HG03571 (cell line): ENCODE data around the gene MED8.
"Not testable (repeated sequence)": the region's sequence is repeated elsewhere in the genome, so short reads cannot be mapped to it uniquely, and the experiment has no call there.

Source experiments
- ATAC-seq: cut with Tn5 transposase; IDR thresholded peaks from one replicate; pipeline ENCODE4 v1.9.1; 2021; ENCODE audit not compliant: unreplicated experiment

Gene MED8

DNA sequence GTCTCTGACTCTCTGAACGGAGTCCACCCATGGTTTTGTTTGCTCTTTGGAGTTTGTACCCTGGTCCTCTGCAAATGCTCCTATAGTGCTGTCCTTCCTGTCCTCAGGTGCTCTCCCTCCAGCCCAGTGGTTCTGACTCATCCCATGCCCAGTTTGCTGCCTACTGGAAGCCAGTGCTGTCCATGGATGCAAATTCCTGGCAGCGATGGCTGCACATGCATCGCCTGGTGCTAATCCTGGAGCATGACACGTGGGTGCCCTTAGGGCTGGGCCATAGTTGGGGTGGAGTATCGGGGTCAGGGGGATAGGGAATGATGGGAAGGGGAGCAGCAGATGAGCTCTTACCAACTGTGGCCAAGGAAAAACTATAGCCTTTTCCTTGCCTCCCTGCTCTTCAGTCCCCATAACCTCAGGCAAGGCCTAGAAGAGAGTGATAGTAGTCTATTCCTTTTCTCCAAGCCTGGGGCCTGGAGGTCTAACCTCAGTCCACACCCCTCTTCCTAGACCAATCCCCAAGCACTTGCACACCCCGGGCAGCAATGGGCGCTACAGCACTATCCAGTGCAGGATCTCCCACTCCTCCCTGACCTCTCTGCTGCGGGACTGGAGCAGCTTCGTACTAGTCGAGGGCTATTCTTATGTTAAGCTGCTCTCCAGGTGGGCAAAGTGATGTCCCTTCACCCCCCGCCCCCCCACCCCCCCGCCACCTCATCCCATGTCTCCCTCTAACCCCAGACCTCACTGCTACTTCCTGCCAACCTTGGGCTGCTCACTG, 32.6 kb upstream of the MED8 start:
- ATAC-seq = no peak

DNA sequence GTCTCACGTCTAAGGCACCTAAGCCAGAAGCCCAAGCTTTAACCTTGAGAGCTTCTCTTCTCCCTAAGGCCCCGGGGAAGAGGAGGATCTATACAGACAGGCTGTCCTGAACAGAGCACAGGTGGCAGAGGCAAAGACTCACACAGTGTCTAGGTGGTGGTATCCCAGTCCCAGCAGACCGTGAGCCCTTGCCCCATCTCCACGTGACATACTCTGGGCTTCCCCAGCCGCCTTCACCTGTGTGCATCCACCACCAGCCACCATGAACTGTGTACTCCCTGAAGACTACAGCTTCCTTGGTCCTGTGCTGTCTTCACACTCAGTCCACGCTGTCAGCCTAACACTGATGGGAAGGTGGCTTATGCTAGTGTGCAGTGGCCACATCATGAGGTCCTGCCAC, 31.8 kb upstream of the MED8 start:
- ATAC-seq = no peak

DNA sequence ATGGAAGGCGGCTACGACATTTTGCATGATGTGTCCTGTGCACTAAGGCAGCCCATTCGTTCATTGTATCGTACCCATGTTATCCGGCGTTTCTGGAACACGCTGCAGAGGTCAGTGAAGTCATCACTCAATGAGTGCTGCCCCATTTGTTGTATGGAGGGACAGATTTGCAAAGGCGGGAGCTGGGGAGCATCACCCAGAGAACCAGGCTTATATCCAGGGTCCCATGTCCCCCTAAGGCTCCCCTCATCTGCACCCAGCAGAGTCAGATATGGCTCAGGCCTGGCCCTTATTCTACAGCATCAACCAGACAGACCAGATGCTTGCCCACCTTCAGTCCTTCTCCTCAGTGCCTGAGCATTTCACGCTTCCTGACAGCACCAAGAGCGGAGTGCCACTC, 31.3 kb upstream of the MED8 start:
- ATAC-seq = no peak

DNA sequence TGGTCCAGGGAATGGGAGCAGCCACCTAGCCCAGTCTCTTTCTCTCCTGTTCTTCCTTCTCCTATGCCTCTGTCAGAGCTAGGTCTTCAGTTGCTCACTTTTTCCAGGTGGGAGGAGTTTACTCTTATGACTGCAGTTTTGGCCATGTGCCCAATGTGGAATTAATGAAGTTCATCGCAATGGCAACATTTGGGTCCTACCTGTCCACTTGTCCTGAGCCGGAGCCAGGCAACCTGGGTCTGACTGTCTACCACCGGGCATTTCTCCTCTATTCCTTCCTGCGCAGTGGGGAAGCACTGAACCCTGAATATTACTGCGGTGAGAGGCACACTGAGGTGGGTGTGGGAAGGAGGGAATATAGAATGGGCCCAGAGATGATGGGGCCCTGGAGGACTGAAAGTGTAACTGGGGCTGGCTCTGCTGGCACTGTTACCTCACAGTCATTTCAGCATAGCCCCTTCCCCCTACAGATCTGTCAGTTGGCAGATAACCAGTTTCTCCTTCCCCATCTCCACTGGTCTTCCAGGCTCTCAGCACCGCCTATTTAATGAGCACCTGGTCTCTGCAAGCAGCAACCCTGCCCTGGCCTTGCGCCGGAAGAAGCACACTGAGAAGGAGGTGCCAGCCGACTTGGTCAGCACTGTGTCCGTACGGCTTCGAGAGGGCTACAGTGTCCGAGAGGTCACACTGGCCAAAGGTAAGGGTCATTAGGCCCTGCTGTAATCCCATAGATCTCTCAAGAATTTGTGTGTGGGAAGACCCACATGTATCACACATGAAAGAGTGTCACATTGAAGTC, 30.2 kb upstream of the MED8 start:
- ATAC-seq = no peak

DNA sequence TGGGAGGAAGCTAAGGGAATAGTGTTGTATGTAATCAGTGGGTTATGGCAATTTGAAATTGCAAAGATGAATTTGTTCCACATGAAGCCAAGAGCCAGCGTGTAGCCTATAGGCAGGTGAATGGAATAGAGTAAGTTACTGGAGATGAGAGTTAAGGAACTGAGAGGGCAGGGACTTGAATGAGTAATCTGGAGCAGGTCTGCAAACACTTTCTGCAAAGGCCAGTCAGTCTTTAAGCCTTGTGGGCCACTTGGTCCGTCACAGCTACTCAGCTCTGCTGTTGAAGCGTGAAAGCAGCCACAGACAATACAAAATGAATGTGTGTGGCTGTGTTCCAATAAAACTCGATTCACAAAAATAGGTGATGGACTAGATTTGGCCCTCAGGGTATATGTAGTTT, 29.3 kb upstream of the MED8 start:
- ATAC-seq = no peak

DNA sequence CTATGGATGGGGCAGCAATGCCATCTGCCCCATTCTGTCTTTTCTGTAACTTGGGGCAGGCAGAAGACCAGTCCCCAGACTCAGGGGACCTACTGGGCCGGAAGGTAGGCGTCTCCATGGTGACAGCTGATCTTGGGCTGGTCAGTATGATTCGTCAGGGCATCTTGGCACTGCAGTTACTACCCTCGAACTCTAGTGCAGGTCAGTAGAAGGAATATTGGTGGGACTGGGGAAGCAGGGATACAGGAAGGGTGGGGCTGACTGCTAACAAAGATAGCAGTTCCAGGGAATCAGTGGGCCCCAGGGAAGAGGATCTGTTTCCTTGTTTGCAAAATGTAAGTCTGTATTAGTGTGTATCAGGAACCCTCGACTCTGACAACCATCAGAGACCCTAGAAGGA, 26.3 kb upstream of the MED8 start:
- ATAC-seq = no peak

DNA sequence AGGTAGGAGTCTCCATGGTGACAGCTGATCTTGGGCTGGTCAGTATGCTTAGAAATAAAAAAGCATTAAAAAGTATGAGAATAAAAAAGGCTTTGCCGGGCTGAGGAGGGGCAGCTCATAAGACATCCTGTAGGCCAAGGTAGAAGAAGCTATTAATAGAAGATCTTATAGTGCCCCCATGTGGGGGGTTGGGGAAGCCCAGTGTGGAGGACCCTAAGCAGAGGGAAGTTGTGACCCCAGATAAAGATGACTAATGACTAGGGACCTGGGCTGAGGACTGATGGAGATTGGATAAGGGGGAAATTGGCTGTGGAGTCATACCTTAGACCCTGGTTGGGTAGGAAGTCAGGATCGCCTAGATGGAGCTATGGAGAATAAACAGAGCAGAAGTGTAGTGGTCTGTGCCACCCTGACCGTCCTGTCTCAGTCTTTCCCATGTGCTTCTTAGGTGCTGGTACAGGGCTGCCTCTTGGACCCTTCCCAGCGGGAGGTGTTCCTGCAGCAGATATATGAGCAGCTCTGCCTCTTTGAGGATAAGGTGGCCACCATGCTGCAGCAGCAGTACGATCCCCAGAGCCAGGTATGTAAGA, 25.1 kb upstream of the MED8 start:
- no peak for ATAC-seq

DNA sequence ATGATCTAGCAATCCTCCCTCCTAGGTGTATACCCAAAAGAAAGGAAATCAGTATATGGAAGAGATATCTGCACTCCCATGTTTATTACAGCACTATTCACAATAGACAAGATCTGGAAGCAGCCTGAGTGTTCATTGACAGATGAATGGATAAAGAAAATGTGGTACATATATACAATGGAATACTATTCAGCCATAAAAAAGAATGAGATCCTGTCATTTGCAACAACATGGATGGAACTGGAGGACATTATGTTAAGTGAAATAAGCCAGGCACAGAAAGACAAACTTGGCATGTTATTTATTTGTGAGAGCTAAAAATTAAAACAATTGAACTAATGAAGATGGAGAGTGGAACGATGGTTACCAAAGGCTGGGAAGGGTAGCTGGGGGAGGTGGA, 23.8 kb upstream of the MED8 start:
- not testable (repeated sequence) for ATAC-seq

DNA sequence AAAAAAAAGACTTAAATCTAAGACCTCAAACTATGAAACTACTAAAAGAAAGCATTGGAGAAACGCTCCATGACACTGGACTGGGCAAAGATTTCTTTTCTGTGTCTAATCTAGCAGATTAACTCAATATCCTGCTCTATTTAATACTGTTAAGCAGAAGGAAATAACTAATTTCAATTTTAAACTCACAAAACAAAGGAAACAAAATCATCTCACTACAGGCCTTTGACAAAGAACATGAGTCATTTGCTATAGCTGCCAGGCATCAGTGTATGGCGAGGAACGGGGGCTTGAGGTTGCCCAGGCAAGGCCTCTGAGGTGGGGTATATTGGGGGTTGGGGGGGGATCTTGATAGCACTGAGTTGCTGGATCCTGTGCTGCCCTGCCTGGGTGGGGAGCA, 21.0 kb upstream of the MED8 start:
- no peak for ATAC-seq

DNA sequence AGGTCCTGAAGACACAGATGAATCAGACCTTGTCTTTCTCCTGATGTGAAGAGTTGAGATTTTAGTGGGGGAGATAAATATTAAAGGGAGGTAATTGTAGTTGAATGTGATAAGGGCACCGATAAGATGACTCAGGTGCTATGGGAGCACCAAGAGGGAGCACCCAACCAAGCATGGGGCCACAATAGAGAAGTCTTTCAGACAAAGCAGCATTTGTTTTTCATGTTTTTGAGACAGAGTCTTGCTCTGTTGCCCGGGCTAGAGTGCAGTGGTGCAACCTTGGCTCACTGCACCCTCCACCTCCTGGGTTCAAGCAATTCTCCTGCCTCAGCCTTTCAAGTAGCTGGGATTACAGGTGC, 16.3 kb upstream of the MED8 start:
- no peak for ATAC-seq

DNA sequence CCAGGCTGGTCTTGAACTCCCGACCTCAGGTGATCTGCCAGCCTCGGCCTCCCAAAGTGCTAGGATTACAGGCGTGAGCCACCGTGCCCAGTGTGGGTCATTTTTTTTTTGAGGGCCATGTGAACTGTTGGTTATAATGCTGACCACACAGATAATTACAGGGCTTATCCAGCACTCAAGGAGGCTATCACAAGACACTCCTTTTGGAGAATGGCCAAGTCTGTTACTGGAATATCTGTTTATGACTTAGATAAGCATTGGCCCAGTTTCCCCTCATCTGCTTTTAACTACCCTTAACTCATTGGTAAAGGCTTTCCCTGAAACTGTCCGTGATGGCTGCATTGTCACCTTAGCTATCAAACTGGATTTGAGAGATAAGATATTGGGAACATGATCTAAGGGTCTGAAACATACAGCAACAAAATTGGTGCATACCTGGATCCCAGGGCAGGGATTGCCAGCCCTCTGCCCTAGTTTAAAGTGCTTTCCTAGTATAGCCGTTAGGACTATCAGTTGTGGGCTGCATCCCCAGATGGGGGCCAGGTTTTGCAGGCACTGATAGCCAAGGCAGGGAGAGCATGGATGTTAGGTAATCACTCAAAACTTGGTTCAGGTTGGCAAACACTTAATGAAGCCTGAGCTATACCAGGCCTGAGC, 15.7 kb upstream of the MED8 start:
- no peak for ATAC-seq

DNA sequence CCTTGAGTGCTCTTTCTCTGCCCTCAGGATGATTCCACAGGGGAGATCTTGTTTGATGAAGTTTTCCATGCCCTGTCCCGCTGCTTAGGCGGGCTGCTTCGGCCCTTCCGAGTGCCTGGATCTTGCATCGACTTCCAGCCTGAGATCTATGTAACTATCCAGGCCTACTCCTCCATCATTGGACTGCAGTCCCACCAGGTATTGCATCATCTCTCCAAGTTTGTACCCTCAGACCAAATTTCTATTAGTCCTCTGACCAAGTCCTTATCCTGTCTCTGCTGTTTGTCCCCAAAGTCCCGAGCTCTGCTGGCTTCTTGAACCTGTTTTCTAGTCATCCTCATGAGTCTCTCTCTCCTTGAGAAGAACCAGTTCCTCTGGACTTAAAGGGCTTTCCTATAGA, 14.8 kb upstream of the MED8 start:
- no peak for ATAC-seq

DNA sequence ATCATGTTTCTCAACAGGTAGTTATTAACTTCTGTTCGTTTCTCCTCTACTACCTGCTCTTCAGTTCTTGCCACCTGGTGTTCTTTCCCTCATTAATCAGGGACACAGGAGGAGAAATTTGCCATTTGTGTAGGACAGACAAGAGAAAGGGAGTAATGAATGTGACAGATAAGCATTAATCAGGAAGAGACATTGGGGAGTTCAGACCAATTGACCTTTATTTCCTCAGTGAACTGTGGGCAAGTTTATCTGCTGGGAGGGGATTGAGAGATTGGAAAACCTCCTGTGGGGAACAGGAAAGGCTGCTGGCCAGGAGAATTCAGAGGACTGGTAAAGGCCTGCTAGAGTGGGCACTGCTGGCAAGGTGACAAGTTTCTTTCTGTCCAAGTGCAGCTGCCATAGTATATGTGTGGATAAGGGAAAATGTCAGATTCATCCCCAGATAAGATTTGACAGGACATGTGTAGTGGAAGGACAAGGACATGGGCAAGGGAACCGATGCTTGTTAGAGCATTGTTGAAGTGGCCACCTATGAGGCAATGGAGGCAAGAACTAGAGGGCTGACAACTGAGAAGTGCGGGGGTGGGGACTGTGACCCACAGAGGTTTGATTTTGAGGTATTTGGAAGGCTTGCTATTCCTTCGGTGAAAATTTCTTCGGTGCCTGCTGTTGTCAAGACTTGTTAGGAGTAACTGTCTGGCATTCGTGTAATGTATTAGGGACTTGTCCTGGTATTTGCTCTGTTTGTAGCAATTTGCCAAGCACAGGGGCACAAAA, 12.7 kb upstream of the MED8 start:
- no peak for ATAC-seq

DNA sequence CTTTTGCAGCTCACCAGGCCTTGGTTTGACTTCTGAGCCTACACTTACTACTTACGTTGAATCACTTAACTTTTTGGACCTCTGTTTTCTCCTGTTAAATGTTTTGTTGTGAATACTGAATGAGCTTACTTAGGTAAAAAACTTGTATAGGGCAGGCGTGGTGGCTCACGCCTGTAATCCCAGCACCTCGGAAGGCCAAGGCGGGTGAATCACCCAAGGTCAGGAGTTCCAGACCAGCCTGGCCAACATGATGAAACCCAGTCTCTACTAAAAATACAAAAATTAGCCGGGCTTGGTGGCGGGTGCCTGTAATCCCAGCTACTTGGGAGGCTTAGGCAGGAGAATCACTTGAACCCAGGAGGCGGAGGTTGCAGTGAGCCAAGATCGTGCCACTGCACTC, 10.8 kb upstream of the MED8 start:
- not testable (repeated sequence) for ATAC-seq

DNA sequence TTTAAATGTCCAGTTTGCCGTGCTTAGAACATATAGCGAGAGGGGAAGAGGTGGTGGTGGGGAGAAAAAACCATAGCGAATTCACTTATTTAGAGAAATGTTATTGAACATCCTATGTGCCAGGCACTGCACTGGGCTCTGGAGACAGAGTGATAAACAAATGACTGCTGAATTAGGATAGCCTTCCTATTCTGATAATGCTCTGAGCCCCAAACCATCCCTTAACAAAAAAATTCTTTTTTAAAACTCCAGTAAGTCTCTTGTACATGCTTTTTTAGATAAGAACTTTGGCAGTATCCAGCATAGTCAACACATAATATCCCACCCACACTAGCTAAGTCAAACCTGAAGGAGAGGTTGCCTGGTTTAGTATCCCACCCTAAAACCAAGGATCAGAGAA, 8.6 kb upstream of the MED8 start:
- ATAC-seq = no peak

DNA sequence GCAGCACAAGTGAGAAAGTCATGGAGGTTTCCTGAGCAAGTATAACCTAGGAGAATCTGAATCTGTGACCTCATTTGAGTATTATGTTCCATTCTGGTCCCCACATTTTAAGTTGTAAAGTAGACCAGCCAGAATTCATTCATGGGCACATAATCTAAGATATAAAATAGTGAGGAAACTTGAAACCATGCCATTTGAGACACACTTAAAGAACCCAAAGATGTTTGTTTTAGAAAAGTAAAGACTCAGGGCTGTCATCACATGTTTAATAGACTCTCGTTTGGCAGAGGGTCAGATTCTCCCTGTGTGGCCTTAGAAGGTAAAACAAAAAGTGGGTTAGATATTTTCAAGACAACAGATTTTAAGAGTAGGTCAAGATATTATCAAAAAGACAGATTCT, 6.5 kb upstream of the MED8 start:
- no peak for ATAC-seq

DNA sequence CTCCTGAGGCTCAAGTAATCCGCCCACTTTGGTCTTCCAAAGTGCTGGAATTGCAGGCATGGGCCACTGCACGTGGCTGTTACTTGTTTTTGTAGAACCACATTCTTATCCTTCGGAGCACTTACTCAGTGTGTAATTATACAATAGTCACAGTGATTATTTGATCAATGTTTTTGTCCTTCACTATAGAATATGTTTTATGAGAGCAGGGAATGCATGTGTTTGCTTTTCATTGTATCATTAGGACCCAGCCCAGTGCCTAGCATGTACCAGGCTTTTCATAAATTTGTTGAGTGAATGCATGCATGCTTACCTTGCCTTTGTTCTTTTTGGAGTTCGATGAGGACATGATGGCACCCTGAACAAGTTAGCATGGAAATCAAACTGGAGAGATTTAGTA, 5.9 kb upstream of the MED8 start:
- ATAC-seq = no peak

DNA sequence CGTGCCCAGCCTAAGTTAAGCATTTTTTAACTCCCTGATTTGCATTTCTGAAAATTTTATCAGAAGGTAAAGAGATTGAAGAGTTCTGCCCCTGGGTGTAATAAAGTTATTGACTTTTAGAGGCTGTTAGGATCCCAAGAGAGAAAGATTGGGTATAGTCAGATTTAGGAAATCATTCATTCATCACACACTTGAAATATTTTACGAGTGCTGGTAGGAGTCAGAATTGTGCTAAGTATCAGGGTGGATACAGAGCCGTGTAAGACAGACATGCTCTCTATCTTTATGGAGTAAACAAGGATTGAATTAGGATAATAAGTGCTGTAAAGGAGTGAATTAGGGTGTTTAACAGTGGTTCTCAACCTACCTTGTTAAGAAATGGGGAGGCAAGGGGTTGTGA, 3.1 kb upstream of the MED8 start:
- no peak for ATAC-seq

DNA sequence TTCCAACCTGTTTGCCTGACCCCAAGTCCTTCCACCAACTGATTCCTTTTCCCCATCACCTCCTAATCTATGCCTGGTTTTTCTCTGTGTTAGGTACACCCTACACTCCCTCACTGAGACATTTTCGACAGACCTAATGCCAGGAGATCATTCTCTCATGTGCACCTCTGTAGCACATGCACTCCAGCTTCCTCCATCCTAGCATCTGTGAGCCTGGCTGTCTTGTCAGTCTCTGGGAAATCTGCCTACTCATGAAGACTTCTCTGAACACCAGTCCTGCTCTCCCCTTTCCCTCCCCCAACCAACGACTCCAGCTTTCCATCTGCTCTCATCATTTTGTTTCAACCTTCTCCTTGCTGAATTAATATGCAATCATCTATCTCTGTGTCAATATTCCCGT, 987 bp downstream of the MED8 start:
- no peak for ATAC-seq

DNA sequence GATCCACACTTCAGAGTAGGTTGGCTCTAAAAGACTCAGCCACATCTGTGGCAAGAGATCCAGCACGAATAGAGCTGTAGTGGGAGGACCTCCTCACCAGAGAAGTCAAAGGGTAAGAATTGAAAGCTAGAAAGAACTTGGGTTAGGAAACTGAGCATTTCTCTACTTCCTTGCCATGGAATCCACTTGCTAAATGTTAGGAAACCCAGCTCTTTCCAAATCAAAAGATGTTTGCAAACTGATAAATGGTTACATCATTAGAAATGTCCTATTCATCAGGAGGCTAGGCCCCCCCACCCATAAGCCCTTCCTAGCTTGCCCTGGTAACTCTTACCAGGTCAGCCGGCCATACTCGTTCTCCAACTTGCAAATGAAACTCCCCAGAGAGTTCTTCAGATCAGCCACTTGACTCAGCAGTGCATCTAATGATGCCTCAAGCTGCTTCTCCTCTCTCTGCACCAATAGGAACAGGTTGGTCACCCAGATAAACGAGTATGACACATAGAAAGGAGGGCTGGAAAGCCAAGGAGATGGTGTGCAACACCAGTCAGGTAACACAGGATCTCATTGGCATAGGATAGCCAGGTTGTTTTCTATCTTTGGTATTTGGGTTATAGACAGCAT, 1.5 kb downstream of the MED8 start:
- no peak for ATAC-seq

DNA sequence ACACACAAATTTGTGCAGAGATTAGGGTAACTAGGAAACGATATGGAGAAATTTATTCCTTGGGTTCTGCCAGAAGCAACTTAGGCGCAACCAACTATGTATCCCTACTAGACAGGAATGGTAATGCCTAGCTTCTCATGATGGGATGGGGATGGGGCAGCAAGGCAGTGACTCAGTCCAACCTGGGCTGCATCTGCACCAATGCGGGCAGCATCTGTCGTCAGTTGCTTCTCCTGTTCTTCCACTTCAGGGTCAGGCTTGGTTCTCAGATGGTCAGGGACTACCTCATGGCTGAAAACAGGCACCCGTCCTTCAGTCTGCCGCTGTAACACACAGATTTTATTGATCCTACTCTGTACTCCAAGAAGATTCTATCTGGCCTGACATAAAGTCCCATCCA, 2.9 kb downstream of the MED8 start:
- ATAC-seq = no peak
